Rectal smooth muscle tissue (tissue), 1 donor: ENCODE data around the gene ZMIZ1.
A peak's percentile ranks its signal among the peaks of the same experiment; 100 is the strongest.

Source experiments
- H3K27ac ChIP-seq: one replicate; pipeline ENCODE4 v1.7.0; 2013; ENCODE audit warnings: low read depth, low read length, inconsistent platforms
- H3K27me3 ChIP-seq: one replicate; pipeline ENCODE4 v1.7.0; 2013; ENCODE audit warnings: low read length; ENCODE audit not compliant: control insufficient read depth, insufficient read depth
- H3K36me3 ChIP-seq: one replicate; pipeline ENCODE4 v1.7.0; 2013; ENCODE audit warnings: low read length; ENCODE audit not compliant: control insufficient read depth, insufficient read depth
- H3K4me1 ChIP-seq: one replicate; pipeline ENCODE4 v1.7.0; 2013; ENCODE audit warnings: low read length; ENCODE audit not compliant: control insufficient read depth, insufficient read depth
- H3K4me3 ChIP-seq: one replicate; pipeline ENCODE4 v1.7.0; 2013; ENCODE audit warnings: low read length
- H3K9ac ChIP-seq: one replicate; pipeline ENCODE4 v1.7.0; 2013; ENCODE audit warnings: low read length

ZMIZ1 gene

DNA sequence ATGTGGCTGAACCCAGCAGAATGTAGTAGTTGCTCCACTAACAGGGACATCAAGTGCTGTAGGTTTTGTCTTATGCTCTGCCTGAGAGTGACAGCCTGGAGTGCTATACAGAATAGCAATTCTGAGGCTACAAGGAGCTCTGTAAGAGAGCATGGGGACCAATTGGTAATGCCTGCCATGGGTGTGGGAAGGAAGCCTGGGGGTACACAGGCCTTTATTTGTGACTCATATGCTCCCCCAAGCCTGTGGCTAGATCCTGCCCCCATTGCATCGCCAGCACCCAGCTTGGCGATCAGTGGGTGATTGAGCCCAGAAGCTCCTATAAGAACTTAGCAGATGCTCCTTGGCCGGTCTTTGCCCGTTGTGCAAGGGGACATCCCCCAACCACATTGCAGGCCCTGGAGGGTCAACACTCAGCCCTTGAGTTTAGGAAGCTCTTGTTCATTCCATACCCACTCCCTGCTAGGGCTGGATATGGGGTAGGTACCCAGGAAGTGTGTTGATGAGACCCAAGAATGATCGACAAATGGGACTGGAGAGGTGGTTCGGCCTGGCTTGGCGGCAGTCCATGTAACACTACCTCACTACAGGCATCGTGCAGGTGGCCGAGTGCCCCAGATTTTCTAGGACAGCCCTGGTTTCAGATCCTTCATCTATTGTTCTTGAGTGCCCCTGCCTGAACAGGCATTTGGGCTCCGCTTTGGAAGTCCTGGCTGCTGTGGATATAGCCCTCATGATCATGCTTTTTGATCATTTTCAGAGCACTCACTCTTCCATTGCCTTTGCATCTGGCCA, 37.7 kb downstream of the ZMIZ1 start:
- no peak overlapping the region for H3K27ac ChIP-seq
- peaks cover 39% of the 10 kb centered on the region for H3K4me1 ChIP-seq
- peaks cover 6% of the 10 kb centered on the region for H3K36me3 ChIP-seq
- no peak overlapping the region for H3K9ac ChIP-seq
- no peak overlapping the region for H3K4me3 ChIP-seq
- H3K27me3 ChIP-seq = no peaks in the 10 kb centered on the region

DNA sequence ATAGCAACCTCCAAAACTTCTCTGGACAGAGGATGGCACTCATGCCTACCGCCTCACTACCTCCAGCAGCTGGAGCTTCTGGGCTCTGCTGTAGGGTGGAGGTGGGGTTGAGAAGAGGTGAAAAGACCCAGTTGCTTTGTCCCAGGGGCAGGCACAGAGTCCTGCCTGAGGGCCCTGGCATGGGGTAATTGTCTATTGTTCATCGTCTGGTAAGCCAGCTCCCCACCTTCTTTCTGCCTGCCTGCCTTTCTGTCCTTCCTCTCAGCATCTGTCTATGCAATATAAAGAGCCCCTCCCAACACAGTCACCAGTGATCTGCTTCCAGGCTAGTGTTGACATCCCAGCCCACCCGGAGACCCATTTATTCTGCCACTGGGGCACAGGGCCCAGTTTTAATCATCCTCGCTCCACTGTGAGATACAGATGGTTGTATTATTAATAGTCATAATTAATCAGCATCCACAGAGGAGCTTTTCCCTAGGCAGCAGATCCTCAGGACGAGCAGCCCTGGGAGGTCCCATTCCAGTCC, 39.0 kb downstream of the ZMIZ1 start:
- Histone ChIP-seq H3K4me3 (no peak overlapping the region), H3K27ac (no peak overlapping the region), H3K36me3 (peaks cover 6% of the 10 kb centered on the region), H3K9ac (no peak overlapping the region), H3K4me1 (peaks cover 34% of the 10 kb centered on the region), H3K27me3 (no peaks in the 10 kb centered on the region)

DNA sequence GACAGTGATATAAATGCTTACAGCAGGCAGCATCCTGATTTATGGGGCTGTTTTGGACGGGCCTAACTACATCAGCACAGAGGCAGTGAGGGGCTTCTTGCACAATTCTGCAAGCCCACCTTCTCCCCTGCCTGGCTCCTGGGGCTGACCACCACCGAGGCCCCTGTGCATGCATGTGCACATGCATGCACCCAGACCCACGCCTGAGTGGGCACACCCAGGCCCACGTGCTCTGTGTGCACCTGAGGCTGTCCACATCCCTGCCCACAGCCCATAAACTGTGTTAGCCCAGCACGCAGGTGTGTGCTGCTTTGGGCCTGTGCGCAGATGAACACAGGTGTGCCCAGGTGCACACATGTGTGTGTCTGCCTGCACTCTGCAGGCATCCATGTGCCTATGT, 40.0 kb downstream of the ZMIZ1 start:
- H3K36me3 ChIP-seq = peaks cover 6% of the 10 kb centered on the region
- H3K9ac ChIP-seq = no peak overlapping the region
- no peak overlapping the region for H3K27ac ChIP-seq
- peaks cover 40% of the 10 kb centered on the region for H3K4me1 ChIP-seq
- no peaks in the 10 kb centered on the region for H3K27me3 ChIP-seq
- no peak overlapping the region for H3K4me3 ChIP-seq

DNA sequence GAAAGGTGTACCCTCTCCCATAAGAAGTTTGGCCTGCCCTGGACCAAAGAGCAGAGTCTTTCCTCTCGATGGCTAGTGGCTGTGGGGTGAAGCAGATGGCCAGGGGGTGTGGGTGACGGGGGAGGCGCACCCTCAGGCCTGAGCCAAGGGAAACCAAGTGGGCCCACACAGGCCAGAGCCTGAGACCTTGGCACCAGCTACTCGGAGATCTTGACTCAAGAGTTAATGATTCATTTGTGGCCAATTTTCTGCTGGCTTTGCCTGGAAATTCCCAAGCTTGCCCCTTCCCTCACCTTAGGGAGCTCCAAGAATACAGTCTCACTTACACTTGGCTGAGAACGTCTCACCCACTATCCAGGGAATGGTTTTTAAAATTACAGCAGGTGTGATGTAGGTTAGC, 42.7 kb downstream of the ZMIZ1 start:
- H3K9ac ChIP-seq = no peak overlapping the region
- H3K27ac ChIP-seq = peak overlapping the region; percentile 91
- H3K27me3 ChIP-seq = no peaks in the 10 kb centered on the region
- no peak overlapping the region for H3K4me3 ChIP-seq
- H3K4me1 ChIP-seq = peaks cover 44% of the 10 kb centered on the region
- H3K36me3 ChIP-seq = peaks cover 6% of the 10 kb centered on the region

DNA sequence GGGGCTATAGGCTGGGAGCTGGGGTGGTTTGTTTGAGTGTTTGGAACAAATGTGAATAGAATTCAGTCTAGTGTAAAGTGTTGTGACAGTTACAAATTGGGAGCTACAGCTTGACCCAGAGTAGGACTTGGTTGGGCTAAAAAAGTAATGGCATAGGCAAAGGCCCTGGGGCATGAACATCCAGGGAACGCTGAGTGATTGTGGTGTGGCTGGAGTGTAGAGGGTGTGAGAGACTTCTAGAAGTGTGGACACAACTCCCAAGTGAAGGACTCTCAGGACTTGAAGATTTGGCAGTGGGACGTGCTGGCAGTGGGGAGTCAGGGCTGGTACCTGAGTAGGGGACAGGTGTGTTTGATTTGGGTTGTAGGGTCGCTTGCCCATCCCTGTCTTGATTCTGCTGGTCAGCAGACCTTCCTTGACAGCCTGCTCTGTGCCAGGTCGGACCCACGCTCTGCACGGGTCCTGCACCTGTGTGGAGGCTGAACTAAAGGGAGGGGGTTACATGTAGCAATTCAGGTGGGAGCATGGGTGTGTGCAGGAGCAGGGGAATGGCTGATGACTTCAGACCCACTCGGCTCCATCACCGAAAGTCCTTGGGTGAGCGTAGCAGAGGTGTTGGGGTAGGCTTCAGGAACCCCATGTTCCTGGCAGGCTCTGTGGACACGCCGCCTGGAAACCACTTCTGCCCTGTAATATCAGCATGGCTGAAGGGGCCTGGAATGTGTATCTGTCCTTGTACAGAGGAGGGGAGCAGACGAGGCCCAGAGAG, 43.3 kb downstream of the ZMIZ1 start:
- Histone ChIP-seq H3K27ac (peak overlapping the region; percentile 91), H3K4me1 (peaks cover 50% of the 10 kb centered on the region), H3K36me3 (peaks cover 6% of the 10 kb centered on the region), H3K27me3 (no peaks in the 10 kb centered on the region), H3K4me3 (no peak overlapping the region), H3K9ac (no peak overlapping the region)

DNA sequence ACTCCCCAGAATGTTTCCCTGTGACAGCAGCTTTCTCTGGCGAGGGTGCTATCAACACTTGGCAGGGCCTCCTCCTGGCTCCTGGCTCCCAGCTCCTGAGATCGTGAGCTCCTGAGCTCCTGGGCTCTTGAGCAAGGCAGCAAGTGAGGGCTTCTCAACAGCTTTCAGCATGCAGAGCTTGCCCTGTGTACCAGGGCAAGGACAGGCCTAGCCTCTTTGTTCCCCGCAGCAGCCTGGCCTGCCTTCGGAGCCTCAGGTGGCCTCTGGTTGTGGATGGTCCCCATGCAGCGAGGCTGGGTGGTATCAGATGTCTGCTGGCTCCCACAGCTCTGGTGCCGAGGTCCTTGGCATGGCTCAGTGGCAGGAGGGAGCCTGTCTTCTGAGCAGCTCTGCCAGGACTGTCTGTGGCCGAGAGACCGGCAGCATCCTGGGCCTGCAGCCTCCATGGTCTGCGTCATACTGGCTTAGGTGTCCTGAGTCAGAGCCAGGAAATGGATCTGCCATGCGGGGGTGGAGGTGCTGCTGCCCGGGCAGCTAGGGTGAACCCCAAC, 44.2 kb downstream of the ZMIZ1 start:
- no peaks in the 10 kb centered on the region for H3K27me3 ChIP-seq
- H3K9ac ChIP-seq = no peak overlapping the region
- peaks cover 48% of the 10 kb centered on the region for H3K4me1 ChIP-seq
- H3K4me3 ChIP-seq = peak overlapping the region; percentile 9
- peak overlapping the region; percentile 91 for H3K27ac ChIP-seq
- peaks cover 6% of the 10 kb centered on the region for H3K36me3 ChIP-seq

DNA sequence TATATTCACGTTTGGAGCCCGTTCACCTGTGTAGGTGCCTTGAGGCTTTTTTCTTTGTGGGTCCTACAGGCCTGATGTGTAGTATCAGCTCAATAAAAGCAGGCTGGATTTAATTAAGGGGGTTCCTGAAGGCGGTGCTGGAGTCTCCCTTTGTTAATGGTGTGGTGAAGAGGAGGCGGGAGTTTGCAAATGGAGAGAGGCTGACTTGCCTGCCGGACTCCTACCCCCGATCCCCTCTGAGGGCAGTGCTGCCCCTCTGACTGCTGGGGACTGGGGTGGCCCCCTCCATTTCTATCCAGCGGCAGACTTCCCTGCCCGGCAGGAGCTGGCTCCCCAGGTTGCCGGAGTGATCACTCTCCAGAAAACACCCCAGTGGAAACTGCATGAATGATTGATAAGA, 45.1 kb downstream of the ZMIZ1 start:
- peak overlapping the region; percentile 91 for H3K27ac ChIP-seq
- peaks cover 6% of the 10 kb centered on the region for H3K36me3 ChIP-seq
- H3K9ac ChIP-seq = no peak overlapping the region
- peaks cover 52% of the 10 kb centered on the region for H3K4me1 ChIP-seq
- no peaks in the 10 kb centered on the region for H3K27me3 ChIP-seq
- no peak overlapping the region for H3K4me3 ChIP-seq

DNA sequence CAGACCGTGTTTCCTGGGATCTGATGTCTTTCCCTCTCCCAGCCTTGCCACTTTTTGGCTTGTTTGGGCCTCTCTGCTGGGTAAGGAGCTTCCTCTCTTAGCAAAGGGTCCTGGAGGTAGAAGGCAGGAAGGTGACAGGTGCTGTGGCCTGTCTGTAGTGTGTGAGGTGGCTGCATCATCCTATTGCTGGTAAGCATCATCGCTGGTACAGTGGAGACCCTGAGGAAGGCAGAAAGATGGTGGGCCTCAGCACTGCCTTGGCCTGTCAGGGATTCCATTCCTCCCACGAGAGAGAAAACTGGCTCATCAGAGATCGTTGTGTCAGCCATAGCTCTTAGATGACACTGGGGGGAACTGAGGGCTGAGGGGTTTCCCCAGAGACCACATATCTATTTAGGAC, 46.5 kb downstream of the ZMIZ1 start:
- Histone ChIP-seq H3K4me3 (no peak overlapping the region), H3K27ac (peak overlapping the region; percentile 91), H3K36me3 (peaks cover 13% of the 10 kb centered on the region), H3K9ac (no peak overlapping the region), H3K4me1 (peaks cover 52% of the 10 kb centered on the region), H3K27me3 (no peaks in the 10 kb centered on the region)

DNA sequence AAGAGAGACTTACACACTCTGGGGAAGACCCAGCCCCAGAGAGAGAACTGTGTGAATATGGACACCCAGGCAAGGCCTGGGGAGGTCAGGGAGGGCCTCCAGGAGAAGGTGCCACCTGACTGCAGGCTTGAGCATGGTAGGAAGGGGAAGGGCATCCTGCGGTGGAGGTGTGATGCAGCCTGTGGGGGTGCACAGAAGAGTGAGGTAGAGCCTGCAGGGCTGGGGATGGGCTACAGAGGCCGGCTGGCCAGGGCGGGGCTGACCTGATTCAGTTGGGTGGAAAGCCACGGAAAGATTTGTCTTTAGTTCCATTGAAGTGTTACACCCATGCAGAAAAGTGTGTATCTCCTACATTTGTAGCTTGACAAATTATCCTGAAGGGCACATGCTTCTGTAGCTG, 47.6 kb downstream of the ZMIZ1 start:
- Histone ChIP-seq H3K9ac (no peak overlapping the region), H3K36me3 (peaks cover 11% of the 10 kb centered on the region), H3K4me3 (no peak overlapping the region), H3K27ac (peak overlapping the region; percentile 6), H3K27me3 (no peaks in the 10 kb centered on the region), H3K4me1 (peaks cover 52% of the 10 kb centered on the region)

DNA sequence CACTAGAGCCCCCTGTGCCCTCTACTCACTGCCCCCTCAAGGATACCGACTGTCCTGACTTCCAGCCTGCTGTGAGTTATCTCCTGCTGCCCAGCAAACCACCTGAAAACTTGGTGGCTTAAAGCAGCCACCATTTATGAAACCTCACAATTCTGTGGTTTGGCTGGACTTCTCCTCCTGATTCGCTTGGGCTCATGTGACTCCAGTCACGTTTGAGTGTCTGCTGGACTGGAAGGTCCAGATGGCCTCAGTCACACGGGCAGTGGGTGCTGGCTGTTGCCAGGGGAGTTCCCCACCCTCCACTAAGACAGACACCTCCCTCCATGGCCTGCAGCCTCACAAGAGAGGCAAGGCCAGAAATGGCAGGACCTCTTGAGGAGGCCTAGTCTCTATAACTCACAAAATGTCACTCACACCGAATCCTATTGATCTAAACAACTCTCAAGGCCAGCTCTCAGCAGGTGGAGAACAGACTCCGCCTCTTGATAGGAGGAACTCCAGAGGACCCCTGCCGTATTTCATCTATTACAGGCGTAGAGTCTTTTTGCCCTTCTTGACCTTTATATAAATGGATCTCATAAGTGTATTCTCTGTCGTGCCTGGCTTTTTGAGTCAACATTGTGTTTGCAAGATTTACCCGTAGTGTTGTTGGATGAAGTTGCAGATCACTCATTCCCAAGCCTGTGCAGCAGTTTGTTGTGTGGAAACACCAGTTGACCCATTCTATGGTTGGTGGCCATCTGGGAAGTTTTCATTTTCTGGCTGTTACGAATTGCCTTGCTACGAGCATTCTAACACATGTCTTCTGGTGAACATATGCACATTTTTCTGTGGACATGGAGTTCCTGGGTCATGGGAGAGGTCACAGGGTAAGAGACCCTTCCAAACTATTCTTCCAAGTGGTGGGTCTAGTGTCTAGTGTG, 48.3 kb downstream of the ZMIZ1 start:
- Histone ChIP-seq H3K27me3 (no peaks in the 10 kb centered on the region), H3K4me1 (peaks cover 50% of the 10 kb centered on the region), H3K4me3 (no peak overlapping the region), H3K36me3 (peaks cover 11% of the 10 kb centered on the region), H3K9ac (no peak overlapping the region), H3K27ac (no peak overlapping the region)

DNA sequence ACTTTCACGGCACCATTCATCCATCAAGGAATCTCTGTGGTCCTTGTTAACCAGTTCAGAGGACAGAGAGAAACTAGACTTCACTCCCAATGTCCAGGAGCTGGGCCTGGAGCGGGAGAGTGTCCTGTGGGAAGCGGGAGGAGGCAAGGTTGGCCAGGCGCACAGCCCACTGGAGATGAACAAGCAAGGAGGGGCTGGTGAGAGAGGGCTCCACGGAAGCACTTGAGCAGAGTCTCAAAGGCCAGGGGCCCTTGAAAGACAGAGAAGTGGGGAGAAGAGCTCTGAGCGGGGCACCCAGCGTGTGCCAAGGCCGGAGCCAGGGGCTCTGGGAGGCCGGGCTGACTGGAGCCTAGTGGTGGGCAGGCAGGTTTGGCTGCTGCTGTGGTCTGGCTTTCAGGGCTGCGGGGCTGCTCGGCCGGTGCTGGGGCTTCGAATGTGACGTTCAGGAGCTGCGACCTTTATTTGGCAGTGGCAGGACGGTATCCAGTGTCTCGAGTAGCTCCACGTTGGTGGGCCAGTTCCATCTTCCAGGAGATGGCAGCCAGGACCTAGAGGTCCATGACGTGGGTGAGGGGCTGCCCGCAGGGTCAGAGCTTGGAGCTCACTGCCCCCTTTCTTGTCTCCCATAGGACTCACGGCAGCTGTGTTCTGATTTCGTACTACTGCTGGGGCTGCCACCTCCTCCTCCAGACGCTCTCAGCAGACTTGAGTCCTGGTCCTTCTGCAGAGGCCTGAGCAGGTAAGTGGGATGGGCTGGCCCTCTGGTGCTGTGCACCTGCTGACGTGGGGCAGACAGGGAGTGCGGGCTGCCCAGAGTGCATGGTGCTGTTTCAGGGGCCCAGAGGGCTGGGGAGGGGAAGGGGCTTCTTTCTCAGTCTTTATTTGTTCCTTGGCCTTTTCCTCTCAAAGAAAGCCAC, 49.8 kb downstream of the ZMIZ1 start:
- Histone ChIP-seq H3K9ac (no peak overlapping the region), H3K4me1 (peaks cover 35% of the 10 kb centered on the region), H3K27me3 (no peaks in the 10 kb centered on the region), H3K36me3 (peaks cover 17% of the 10 kb centered on the region), H3K27ac (no peak overlapping the region), H3K4me3 (no peak overlapping the region)
